Measurements from ENCODE around the gene PCYOX1L. TPM values are rescaled to one million over a fixed set of nuclear protein-coding genes. Genes with fewer than 3 reads are reported as not detected.

The PCYOX1L gene
- total and polyA plus RNA-seq, 2 of the 8 experiments (the other 6 are each of a cell fraction or from before 2014, with no cell fraction given), result 6.8 to 17.2 TPM

DNA sequence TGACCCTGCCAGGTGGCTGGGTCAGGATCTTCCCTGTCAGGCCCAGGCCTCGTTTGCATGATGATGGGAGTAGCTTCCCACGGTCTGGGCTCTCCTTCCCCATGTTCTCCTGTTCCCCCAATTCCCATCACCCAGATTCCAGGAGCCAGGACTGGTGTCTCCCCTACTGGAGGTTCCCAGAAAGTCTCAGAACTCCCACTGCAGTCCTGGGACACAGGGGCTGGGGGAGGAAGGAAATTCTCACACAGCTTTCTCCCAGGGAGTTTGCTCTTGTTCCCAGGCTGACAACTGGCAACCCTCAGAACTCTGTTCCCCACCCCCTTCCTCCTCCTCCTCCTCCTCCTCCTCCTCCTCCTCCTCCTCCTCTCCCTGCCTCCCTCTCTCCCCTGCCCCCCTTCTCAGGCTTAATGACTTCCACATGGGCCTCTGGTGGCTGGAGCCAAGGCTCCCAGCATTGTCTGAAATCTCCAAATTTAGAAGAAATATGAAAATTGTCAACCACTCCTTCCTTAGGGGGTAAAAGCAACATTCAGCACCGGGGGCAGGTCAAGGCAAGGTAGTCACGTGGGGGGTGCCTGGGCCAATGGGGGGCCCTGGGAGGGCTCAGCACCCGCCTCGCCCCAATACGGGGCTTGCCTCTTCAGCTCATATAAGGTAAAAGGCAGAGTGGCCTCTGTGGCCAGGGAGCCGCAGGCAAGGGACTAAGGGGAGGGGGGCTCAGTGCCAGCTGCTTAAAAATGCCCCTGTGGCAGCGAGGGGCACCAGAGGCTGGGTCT is 48.5 kb downstream of the PCYOX1L start:
- Histone ChIP-seq H3K27me3 (replicated peaks in 1 of 4; ENCODE audit: control insufficient read depth in 3 of 4, extremely low read depth in 1 of 4, insufficient read depth in 3 of 4, low read length in 3 of 4) (no peaks in the 10 kb centered on the region; a peak in 1 of 7 replicates), H4K91ac (replicated peaks; ENCODE audit: insufficient read length, low read length) (no peak overlapping the region), H4K8ac (ENCODE audit: extremely low read depth, insufficient read depth, low read length) (no peak overlapping the region; the same call in 1 of the 2 replicates), H2BK12ac (ENCODE audit: low read depth, low read length) (no peak overlapping the region), H3K14ac (ENCODE audit: insufficient read length) (no peak overlapping the region), H2AFZ (ENCODE audit: low read length) (no peak overlapping the region), H3K18ac (ENCODE audit: extremely low read depth, low read length) (no peak overlapping the region; the same call in 1 of the 2 replicates), H3K9ac (replicated peaks in 1 of 4; ENCODE audit: extremely low read depth in 1 of 4, low read depth in 3 of 4, low read length in 3 of 4) (no peak overlapping the region), H3K56ac (replicated peaks; ENCODE audit: insufficient read length, low read depth, low read length) (no peak overlapping the region), H3K79me1 (ENCODE audit: low read depth, low read length) (no peaks in the 10 kb centered on the region), H3K27ac (ENCODE audit: low read depth, low read length) (no peak overlapping the region), H3K9me3 (ENCODE audit: insufficient read depth in 2 of 2, low read depth in 1 of 2, low read length in 1 of 2) (no peaks in the 10 kb centered on the region), H4K20me1 (replicated peaks in 1 of 2; ENCODE audit: control insufficient read depth in 1 of 2, insufficient read depth in 2 of 2, low read length in 2 of 2) (no peaks in the 10 kb centered on the region), H3K4me2 (ENCODE audit: insufficient read depth in 1 of 2, low read depth in 2 of 2, low read length in 2 of 2) (0 out of 4 replicates have a peak overlapping the region, but pooled peaks of 1 of the 2 experiments have one; percentile 6), H2BK120ac (replicated peaks; ENCODE audit: low read depth, low read length) (no peak overlapping the region), H3K4me3 (ENCODE audit: extremely low read depth in 1 of 4, insufficient read depth in 2 of 4, low read depth in 3 of 4, low read length in 4 of 4) (no peak overlapping the region), H2BK20ac (ENCODE audit: low read length) (no peak overlapping the region), H2BK15ac (ENCODE audit: low read length) (no peak overlapping the region), H3K79me2 (ENCODE audit: control insufficient read depth in 1 of 2, insufficient read depth in 2 of 2, low read length in 2 of 2) (no peaks in the 10 kb centered on the region), H3K23ac (ENCODE audit: insufficient read length) (no peak overlapping the region), H2BK5ac (ENCODE audit: low read depth, low read length) (no peak overlapping the region), H4K5ac (ENCODE audit: insufficient read length, low read depth, low read length) (no peak overlapping the region), H3K4me1 (replicated peaks in 1 of 4; ENCODE audit: control insufficient read depth in 3 of 4, insufficient read depth in 4 of 4, low read length in 3 of 4) (peaks cover 0 to 10% (median 5%) of the 10 kb centered on the region in 4 experiments; a peak in 4 of 7 replicates), H2AK5ac (ENCODE audit: low read depth, low read length) (no peak overlapping the region), H3K23me2 (ENCODE audit: low read depth, low read length) (no peaks in the 10 kb centered on the region), H3K36me3 (ENCODE audit: control insufficient read depth in 2 of 4, insufficient read depth in 4 of 4, low read length in 3 of 4) (no peaks in the 10 kb centered on the region), H3K4ac (replicated peaks; ENCODE audit: insufficient read length, low read depth, low read length) (no peak overlapping the region)
- CTCF ChIA-PET (ENCODE audit: partially characterized antibody), result interaction anchor here (0.7 to 15.4 kb wide), 14 partner anchors 8 to 146 kb away, joined by 3 to 315 read pairs (median 4); partner anchors contain the start of gene IL17B
- 50% methylated on average over 9 of the region's 9 CpGs; no CpG with 5 or more reads in 1 of the 2 experiments for WGBS, 2 experiments (ENCODE audit: extremely low coverage in 1 of 2, insufficient coverage in 1 of 2, insufficient read length in 1 of 2, insufficient replicate concordance in 2 of 2, low coverage in 1 of 2, low lambda C conversion rate in 2 of 2, missing lambda C conversion rate in 1 of 2)
- FAIRE-seq (no peak), DNase-seq (ENCODE audit: low read depth in 1 of 2, low spot score in 2 of 2) (no peak)
- POLR2A ChIA-PET (ENCODE audit: partially characterized antibody), result interaction anchor here (0.6 to 2.7 kb wide), 4 partner anchors 10 to 61 kb away, joined by 3 to 11 read pairs (median 6); partner anchors contain the start of gene GRPEL2
- TF ChIP-seq, protein P1, sequence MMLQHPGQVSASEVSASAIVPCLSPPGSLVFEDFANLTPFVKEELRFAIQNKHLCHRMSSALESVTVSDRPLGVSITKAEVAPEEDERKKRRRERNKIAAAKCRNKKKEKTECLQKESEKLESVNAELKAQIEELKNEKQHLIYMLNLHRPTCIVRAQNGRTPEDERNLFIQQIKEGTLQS (IDR thresholded peaks at IDR 0.05; ENCODE audit: insufficient read depth, low read depth, low read length), result no peak
- TF ChIP-seq RAD21 (IDR thresholded peaks at IDR 0.05 in 1 of 2, conservative IDR thresholded peaks at IDR 0.05 in 1 of 2; ENCODE audit: low read depth in 2 of 2, low read length in 2 of 2) (no peak), TCF12 (IDR thresholded peaks at IDR 0.05; ENCODE audit: low read depth, low read length) (0 out of 2 replicates have a peak, but pooled peaks have one; percentile 68), SIN3A (conservative IDR thresholded peaks at IDR 0.05 in 1 of 2, IDR thresholded peaks at IDR 0.05 in 1 of 2; ENCODE audit: low read depth in 1 of 2, low read length in 2 of 2) (no peak), CREB1 (IDR thresholded peaks at IDR 0.05) (no peak), SIX5 (IDR thresholded peaks at IDR 0.05; ENCODE audit: low read depth, low read length) (no peak), EGR1 (IDR thresholded peaks at IDR 0.05; ENCODE audit: borderline replicate concordance, low read depth, low read length) (no peak)
- TF ChIP-seq, protein P2, sequence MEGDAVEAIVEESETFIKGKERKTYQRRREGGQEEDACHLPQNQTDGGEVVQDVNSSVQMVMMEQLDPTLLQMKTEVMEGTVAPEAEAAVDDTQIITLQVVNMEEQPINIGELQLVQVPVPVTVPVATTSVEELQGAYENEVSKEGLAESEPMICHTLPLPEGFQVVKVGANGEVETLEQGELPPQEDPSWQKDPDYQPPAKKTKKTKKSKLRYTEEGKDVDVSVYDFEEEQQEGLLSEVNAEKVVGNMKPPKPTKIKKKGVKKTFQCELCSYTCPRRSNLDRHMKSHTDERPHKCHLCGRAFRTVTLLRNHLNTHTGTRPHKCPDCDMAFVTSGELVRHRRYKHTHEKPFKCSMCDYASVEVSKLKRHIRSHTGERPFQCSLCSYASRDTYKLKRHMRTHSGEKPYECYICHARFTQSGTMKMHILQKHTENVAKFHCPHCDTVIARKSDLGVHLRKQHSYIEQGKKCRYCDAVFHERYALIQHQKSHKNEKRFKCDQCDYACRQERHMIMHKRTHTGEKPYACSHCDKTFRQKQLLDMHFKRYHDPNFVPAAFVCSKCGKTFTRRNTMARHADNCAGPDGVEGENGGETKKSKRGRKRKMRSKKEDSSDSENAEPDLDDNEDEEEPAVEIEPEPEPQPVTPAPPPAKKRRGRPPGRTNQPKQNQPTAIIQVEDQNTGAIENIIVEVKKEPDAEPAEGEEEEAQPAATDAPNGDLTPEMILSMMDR (IDR thresholded peaks at IDR 0.05; ENCODE audit: control extremely low read depth in 1 of 3, insufficient read depth in 1 of 3, low read depth in 1 of 3, low read length in 3 of 3), result peak in 1 of 3 experiments; percentile 9; a peak in 1 of 4 replicates
